ENCODE results near the gene PMVK. TPM values are rescaled to one million over a fixed set of nuclear protein-coding genes. Genes with fewer than 3 reads are reported as not detected.

Gene PMVK
- total RNA-seq, 1 donor from 2014 or later: 13.9 TPM

- no peak for DNase-seq (ENCODE audit: low read depth in 2 of 2)
These were observed 54.5 kb downstream of the PMVK start for GRCh38 chr1:154881820-154882535.

GRCh38 chr1:154880671-154881070 lies 55.8 kb downstream of the PMVK start:
- peak in 1 of 2 donors; percentile 22 for DNase-seq (ENCODE audit: low read depth in 2 of 2)

- DNase-seq (ENCODE audit: low read depth in 2 of 2): no peak
These were observed 57.5 kb downstream of the PMVK start for GRCh38 chr1:154879038-154879421.

- DNase-seq (ENCODE audit: low read depth in 2 of 2): peak; percentile 79 to 87
These were observed 58.0 kb downstream of the PMVK start for GRCh38 chr1:154878371-154879037.

GRCh38 chr1:154877370-154877974 lies 59.0 kb downstream of the PMVK start:
- DNase-seq (ENCODE audit: low read depth in 2 of 2): peak; percentile 24 to 71

- no peak for DNase-seq (ENCODE audit: low read depth in 2 of 2)
These were observed 59.6 kb downstream of the PMVK start for GRCh38 chr1:154876842-154877369.

Other genes starting within 250 kb of the PMVK start
- gene KCNN3, start 66.4 kb downstream of the PMVK start, total RNA-seq: 0.87 and 0.99 TPM in 2 replicates
- 83.9 and 85.2 TPM in 2 replicates for gene PBXIP1, start 19.4 kb upstream of the PMVK start, total RNA-seq
- 20.5 and 42.5 TPM in 2 replicates for gene PYGO2, start 25.1 kb upstream of the PMVK start, total RNA-seq
- 175 and 321 TPM in 2 replicates for gene SHC1, start 34.0 kb upstream of the PMVK start, total RNA-seq
- gene CKS1B, start 38.0 kb upstream of the PMVK start, total RNA-seq: 30.4 and 54.5 TPM in 2 replicates
- gene FLAD1, start 46.6 kb upstream of the PMVK start, total RNA-seq: 18.3 and 24.2 TPM in 2 replicates
- gene LENEP, start 56.9 kb upstream of the PMVK start, total RNA-seq: 0.40 and 0.44 TPM in 2 replicates
- gene ZBTB7B, start 66.1 kb upstream of the PMVK start, total RNA-seq: 7.4 and 10.3 TPM in 2 replicates
- gene DCST2, start 97.1 kb upstream of the PMVK start, total RNA-seq: 0.20 TPM in 1 of 2 replicates, not detected in the other
- gene DCST1, start 97.1 kb upstream of the PMVK start, total RNA-seq: not detected in 2 replicates
- 82.5 and 197 TPM in 2 replicates for gene ADAM15, start 114.6 kb upstream of the PMVK start, total RNA-seq
- 13.5 and 15.1 TPM in 2 replicates for gene EFNA4, start 127.0 kb upstream of the PMVK start, total RNA-seq
- 0.79 and 1.3 TPM in 2 replicates for gene EFNA3, start 142.1 kb upstream of the PMVK start, total RNA-seq
- gene EFNA1, start 191.2 kb upstream of the PMVK start, total RNA-seq: 127 and 129 TPM in 2 replicates
- 36.9 and 41.8 TPM in 2 replicates for gene SLC50A1, start 199.1 kb upstream of the PMVK start, total RNA-seq
- gene DPM3, start 203.8 kb upstream of the PMVK start, total RNA-seq: 25.5 and 34.9 TPM in 2 replicates
- 169 and 232 TPM in 2 replicates for gene KRTCAP2, start 236.6 kb upstream of the PMVK start, total RNA-seq
- gene TRIM46, start 237.1 kb upstream of the PMVK start, total RNA-seq: 1.2 and 2.4 TPM in 2 replicates